GM18508 (cell line): ENCODE results near the gene TUBA4A.
A peak's percentile ranks its signal among the peaks of the same experiment; 100 is the strongest.
"Not testable (repeated sequence)": the region's sequence is repeated elsewhere in the genome, so short reads cannot be mapped to it uniquely, and the experiment has no call there.

Source experiments
- ATAC-seq: cut with Tn5 transposase; IDR thresholded peaks from one replicate; pipeline ENCODE4 v1.9.1; 2021; ENCODE audit warnings: moderate number of reproducible peaks; ENCODE audit not compliant: insufficient read depth, unreplicated experiment

TUBA4A gene

GRCh38 chr2:219271021-219271420, 17.3 kb upstream of the TUBA4A start:
- no peak for ATAC-seq

DNA sequence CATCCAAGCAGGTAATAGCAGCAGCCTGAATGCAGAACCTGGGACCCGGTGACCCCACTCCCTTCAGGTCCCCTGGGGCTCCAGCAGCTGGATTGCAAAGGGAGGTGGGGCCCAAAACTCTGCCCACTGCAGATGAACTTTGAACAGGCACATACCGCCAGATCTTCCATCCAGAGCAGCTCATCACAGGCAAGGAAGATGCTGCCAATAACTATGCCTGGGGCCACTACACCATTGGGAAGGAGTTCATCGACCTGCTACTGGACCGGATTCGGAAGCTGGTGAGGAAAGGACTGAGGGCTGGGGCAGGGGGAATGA, 16.3 kb upstream of the TUBA4A start:
- no peak for ATAC-seq

GRCh38 chr2:219269362-219270054, 15.8 kb upstream of the TUBA4A start:
- ATAC-seq = no peak

DNA sequence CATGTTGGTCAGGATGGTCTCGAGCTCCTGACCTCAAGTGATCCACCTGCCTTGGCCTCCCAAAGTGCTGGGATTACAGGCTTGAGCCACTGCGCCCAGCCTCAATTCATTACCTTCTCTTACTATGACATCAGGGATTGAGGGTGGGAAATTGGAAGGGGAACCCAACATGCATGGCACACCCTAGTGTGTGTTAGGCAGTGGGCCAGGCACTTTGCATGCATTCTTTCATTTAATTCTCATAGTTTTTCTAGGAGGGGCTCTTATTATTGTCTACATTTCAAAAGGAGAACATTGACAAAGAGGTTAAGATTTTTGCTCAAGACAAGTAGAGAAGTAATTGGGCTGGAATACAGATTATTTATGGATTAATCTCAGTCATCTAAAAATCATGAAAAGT, 14.6 kb upstream of the TUBA4A start:
- ATAC-seq = no peak

DNA sequence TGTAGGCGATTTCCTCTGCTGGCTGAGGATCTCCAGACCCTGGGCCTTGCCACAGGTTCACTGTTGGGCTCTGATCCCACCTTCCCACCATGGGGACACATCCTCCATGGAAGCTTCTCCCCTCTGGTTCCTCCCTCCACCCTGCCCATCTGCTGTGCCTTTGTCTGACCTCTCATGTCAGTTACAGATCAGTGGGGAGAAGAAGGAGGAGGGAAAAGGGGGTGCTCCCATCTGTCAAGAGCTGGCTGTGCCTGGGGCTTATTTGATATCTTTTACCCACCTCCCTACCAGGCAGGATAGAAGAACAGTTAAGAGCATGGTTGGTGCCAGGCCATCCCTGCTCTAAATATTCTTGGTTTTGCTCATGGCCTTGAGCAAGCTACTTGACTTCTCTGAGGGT, 13.2 kb upstream of the TUBA4A start:
- no peak for ATAC-seq

GRCh38 chr2:219266232-219266631, 12.5 kb upstream of the TUBA4A start:
- ATAC-seq = no peak

GRCh38 chr2:219261024-219261855, 7.5 kb upstream of the TUBA4A start:
- ATAC-seq = no peak

DNA sequence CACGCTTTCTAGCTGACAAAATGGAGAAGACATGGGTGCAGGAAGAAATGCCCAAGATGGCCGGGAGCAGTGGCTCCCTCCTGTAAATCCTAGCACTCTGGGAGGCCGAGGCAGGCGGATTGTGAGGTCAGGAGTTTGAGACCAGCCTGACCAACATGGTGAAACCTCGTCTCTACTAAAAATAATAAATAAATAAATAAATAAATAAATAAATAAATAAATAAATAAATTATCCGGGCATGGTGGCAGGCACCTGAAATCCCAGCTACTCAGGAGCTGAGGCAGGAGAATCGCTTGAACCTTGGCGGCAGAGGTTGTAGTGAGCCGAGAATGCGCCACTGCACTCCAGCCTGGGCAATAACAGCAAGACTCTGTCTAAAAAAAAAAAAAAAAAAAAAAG, 5.2 kb upstream of the TUBA4A start:
- ATAC-seq = not testable (repeated sequence)

- no peak for ATAC-seq
These were observed 978 bp upstream of the TUBA4A start for GRCh38 chr2:219254590-219255201.

- no peak for ATAC-seq
These were observed 592 bp downstream of the TUBA4A start, which contains the start of gene TUBA4B for GRCh38 chr2:219252900-219253752. TUBA4B (plus strand) TSS chr2:219253243; CDS start chr2:219253408, 165 bp downstream.

DNA sequence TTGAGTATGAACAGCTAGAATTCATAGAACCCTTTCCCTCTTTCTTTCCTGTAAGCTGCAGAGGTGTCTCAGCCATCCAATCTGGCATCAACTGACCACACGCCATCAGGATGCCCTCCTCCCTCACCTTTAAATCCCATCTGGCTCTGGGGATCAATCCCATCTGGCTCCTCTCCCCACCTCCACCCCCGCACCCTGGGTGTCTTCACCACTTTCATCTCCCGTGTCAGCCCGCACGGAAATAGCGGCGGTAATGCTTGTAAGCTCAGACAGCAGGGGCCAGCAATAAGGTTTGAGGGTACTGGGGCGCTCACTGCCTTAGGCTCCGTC, 1.2 kb downstream of the TUBA4A start:
- ATAC-seq = no peak

GRCh38 chr2:219252084-219252483, 1.6 kb downstream of the TUBA4A start:
- no peak for ATAC-seq

- no peak for ATAC-seq
These were observed 2.1 kb downstream of the TUBA4A start for GRCh38 chr2:219251656-219252055.

DNA sequence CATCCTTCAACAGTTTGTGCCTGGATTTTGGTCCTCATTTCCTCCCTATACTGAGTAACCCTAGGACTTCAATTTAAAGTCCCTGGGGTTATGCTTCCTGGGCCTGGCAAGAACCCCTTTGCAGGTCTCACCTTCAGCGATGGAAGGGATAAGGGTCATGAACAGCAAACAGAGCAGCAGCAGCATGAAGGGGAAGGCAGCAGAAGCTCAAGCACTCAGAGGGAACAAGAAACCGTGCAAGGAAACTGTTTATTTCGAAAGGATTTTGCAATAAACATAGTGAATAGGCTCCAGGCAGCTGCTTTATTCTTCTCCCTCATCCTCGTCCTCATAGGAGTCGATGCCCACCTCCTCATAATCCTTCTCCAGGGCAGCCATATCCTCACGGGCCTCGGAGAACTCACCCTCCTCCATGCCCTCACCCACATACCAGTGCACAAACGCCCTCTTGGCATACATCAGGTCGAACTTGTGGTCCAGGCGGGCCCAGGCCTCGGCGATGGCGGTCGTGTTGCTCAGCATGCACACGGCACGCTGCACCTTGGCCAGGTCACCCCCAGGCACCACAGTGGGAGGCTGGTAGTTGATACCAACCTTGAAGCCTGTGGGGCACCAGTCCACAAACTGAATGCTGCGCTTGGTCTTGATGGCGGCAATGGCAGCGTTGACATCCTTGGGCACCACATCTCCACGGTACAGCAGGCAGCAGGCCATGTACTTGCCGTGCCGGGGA, 3.5 kb downstream of the TUBA4A start:
- no peak for ATAC-seq

DNA sequence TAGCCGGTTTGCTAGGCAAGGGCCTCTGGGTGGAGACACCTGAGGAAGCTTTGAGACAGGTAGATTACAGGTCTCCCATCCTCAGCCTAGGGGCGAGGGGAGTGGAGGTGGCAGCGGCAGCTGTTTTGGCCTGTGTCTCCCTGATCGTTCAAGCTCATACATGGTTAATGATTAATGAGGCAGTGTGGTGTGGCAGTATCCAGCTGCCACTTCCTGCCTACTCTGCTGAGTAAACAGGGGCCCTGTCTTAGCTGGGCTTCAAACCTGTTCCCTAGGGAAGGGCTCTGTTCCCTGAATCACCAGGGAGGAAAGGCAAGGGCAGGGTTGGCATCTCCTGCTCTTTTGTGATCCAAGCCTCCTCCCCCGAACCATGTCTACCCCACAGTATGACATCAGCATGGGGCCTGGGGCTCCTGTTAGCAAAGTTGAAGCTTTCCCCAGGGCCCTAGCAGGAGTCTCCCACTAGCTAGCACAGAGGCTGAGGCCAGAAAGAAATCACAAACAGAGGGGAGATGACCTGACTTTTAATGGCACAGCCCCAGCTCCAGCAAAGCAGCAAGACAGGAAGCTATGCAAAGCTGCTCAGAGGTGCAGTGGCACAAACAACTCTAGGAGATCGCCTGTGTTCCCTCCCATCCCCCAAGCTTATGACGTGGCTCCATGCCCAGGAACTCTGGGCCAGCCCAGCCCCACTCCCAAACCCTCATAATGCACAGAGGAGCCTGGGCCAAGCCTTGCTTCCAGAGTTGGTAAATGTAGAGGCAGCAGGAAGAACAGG, 4.3 kb downstream of the TUBA4A start:
- peak; percentile 40 for ATAC-seq

DNA sequence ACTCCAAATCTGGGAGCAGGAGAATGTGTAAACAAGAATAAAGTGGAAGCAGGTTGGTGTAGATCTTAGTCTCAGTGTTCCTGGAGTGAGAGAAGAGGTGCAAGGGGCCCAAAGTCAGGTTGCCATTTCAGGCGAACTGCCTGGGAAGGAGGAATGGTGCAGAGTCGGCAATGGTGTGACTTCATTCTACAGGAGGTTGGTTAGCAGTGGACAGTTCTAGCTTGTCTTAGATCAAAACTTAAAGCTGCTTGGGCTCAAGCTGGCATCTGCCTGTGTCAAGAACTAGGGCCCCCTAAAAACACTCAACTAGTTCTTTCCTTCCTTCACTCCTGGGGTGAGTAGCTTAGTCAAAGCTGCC, 4.9 kb downstream of the TUBA4A start:
- no peak for ATAC-seq

DNA sequence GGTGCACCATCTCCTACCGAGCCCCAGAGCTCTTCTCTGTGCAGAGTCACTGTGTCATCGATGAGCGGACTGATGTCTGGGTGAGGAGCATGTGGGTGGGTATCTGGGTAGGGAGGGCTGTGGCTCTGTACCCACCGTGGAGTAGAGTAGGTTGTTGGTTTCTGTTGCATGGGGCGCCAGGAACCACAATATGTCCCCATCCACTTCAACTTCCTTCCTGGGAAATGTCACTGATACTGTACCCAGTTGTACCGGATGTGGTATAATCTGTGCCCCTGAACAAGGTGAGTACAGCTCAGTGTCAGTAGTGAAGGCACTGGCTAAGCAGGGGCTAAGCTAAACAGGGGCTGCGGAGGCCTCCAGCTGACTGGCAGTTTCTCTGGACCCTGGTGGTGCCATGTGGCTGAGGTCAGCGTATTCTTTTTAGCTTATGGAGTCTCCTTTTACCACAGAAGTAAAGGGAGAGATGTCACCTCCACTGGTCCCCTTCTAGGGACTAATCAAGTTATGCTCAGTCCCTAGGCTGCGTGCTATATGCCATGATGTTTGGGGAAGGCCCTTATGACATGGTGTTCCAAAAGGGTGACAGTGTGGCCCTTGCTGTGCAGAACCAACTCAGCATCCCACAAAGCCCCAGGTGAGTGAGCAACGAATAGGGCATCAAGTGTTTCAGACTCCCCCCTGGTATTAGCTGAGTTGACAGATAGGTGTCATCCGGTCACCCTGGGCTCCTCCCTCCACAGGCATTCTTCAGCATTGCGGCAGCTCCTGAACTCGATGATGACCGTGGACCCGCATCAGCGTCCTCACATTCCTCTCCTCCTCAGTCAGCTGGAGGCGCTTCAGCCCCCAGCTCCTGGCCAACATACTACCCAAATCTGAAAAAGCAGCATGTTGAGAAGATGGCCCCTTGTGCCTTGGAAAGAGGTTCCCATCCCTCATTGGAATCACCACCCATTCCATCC, 5.8 kb downstream of the TUBA4A start:
- ATAC-seq = no peak

GRCh38 chr2:219246559-219246958, 7.2 kb downstream of the TUBA4A start:
- ATAC-seq = no peak
